Sigmoid colon (tissue), 3 donors: ENCODE measurements around the gene SYPL1.

ENCODE experiments used
- POLR2A ChIP-seq, 2 donors: fragments of 450-650 bp; IDR thresholded peaks; one replicate each; pipeline ENCODE4 v1.6.1; 2016; ENCODE audit warnings: antibody characterized with exemption in 2 of 2, mild to moderate bottlenecking in 2 of 2, moderate library complexity in 2 of 2
- TF ChIP-seq, protein P1 (sequence below), 4 experiments: fragments of 450-650 bp in 3 of 4; fragments of 200-600 bp in 1 of 4; IDR thresholded peaks; one replicate each; pipeline ENCODE4 v1.5.1; 2016 to 2019; ENCODE audit warnings: antibody characterized with exemption in 4 of 4, mild to moderate bottlenecking in 3 of 4, moderate library complexity in 2 of 4

DNA sequence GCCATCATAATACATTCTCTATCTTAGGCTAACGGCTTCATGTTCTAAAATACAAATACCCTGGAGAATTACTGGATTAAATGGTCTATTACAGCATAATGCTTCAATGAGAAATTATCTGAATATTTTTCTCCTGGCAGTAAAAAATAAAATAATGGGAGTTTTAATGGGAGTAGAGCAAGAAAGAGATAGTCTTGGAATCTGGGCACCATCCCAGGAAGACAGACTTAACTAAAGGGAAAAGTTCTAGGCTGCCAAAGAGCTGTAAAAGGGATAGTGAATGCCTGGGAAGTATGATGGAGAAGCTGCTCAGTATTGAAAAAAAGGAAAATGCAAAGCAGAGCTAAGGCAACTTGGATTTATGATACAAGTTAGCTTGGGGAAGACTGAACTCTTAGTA, 12.1 kb upstream of the SYPL1 start:
- TF ChIP-seq POLR2A (IDR thresholded peaks at IDR 0.05) = no peak
- TF ChIP-seq, protein P1, sequence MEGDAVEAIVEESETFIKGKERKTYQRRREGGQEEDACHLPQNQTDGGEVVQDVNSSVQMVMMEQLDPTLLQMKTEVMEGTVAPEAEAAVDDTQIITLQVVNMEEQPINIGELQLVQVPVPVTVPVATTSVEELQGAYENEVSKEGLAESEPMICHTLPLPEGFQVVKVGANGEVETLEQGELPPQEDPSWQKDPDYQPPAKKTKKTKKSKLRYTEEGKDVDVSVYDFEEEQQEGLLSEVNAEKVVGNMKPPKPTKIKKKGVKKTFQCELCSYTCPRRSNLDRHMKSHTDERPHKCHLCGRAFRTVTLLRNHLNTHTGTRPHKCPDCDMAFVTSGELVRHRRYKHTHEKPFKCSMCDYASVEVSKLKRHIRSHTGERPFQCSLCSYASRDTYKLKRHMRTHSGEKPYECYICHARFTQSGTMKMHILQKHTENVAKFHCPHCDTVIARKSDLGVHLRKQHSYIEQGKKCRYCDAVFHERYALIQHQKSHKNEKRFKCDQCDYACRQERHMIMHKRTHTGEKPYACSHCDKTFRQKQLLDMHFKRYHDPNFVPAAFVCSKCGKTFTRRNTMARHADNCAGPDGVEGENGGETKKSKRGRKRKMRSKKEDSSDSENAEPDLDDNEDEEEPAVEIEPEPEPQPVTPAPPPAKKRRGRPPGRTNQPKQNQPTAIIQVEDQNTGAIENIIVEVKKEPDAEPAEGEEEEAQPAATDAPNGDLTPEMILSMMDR (IDR thresholded peaks at IDR 0.05) = no peak
